SK-N-MC (cell line): Measurements from ENCODE around the gene IRAK3.

Experiments used
- EZH2 ChIP-seq: fragments of 200-600 bp; sonication (generic); IDR thresholded peaks from one replicate; pipeline ENCODE4 v1.6.1; 2017; ENCODE audit warnings: antibody characterized with exemption
- FOXP2 ChIP-seq: optimal IDR thresholded peaks from 2 replicates; pipeline ENCODE3; 2011; ENCODE audit warnings: mild to moderate bottlenecking, moderate library complexity; ENCODE audit not compliant: insufficient read depth; ENCODE audit errors: extremely low read length, control extremely low read depth
- POLR2AphosphoS5 ChIP-seq: IDR thresholded peaks from 2 replicates; pipeline ENCODE4 v1.6.1; 2012; ENCODE audit warnings: mild to moderate bottlenecking, low read depth, low read length, borderline replicate concordance

DNA sequence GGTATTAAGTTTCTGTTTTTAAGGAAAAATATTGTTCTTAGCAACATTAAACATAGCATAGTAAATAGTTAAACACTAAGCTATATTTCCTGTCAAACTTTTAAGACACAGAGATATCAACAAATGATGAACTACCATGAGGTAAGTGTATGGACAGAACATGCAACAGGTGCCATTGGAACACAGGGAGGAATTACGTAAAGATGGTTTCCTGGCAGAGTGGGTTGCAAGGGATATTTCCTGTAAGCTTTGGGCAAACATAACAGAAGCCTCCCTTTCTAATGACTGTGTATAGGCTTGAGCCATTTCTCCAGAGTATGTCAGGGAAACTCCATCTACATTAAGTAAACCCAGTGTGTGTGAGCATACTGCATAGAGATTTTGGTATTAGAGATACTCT, 81.6 kb downstream of the IRAK3 start:
- TF ChIP-seq POLR2AphosphoS5: no peak
- no peak for TF ChIP-seq EZH2
- TF ChIP-seq FOXP2: no peak
